ENCODE results near the gene NR3C2. TPM values are rescaled to one million over a fixed set of nuclear protein-coding genes. Genes with fewer than 3 reads are reported as not detected.

NR3C2 gene
- total RNA-seq, 1 donor from 2014 or later = 0.79 TPM

DNA sequence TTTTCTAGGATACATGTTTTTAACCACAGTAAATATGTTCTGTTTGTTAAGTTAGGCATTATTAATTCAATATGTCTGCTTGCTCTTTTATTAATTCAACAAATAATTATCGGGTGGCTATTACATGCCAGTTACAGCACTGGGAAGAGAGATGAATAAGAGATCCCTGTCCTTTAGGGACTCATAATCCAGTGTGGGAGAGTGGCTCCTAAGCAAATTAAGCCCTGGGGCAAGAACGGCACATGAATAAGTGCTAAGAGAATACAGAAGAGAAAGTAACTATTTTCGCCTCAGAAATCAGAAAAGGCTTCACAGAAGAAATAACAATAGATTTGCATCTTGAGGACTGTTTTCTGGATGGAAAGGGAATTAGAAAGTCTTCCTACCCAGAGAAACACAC lies 236.7 kb downstream of the NR3C2 start:
- FAIRE-seq (no peak), DNase-seq (ENCODE audit: low read depth) (no peak)
- TF ChIP-seq, protein P1, sequence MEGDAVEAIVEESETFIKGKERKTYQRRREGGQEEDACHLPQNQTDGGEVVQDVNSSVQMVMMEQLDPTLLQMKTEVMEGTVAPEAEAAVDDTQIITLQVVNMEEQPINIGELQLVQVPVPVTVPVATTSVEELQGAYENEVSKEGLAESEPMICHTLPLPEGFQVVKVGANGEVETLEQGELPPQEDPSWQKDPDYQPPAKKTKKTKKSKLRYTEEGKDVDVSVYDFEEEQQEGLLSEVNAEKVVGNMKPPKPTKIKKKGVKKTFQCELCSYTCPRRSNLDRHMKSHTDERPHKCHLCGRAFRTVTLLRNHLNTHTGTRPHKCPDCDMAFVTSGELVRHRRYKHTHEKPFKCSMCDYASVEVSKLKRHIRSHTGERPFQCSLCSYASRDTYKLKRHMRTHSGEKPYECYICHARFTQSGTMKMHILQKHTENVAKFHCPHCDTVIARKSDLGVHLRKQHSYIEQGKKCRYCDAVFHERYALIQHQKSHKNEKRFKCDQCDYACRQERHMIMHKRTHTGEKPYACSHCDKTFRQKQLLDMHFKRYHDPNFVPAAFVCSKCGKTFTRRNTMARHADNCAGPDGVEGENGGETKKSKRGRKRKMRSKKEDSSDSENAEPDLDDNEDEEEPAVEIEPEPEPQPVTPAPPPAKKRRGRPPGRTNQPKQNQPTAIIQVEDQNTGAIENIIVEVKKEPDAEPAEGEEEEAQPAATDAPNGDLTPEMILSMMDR (IDR thresholded peaks at IDR 0.05; ENCODE audit: insufficient read depth, low read length, severe bottlenecking) = no peak
- H3K4me3 ChIP-seq (ENCODE audit: low read depth, low read length) = no peak overlapping the region
- H3K36me3 ChIP-seq (ENCODE audit: control insufficient read depth, insufficient read depth, low read length) = no peaks in the 10 kb centered on the region
- H3K27me3 ChIP-seq (ENCODE audit: control insufficient read depth, insufficient read depth, low read length) = no peaks in the 10 kb centered on the region

DNA sequence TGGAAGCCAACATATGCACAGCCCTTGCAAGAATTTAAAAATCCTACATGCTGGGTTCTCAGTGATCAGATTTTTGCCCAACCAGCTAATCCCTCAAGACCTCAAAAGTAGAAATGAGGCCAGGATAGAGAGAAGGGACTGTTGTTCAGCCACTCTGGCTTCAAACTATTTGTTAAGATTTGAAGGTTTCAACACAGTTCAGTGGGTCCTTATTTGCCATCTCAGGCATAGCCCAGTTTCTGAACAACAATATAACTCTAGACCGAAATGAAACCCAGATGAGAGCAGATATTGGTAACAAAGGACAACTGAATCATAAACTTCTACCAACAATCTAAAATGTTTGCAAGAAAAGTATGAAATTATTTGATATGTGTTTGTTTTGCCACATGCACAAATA lies 237.3 kb downstream of the NR3C2 start:
- DNase-seq (ENCODE audit: low read depth) = no peak
- TF ChIP-seq, protein P1 (IDR thresholded peaks at IDR 0.05; ENCODE audit: insufficient read depth, low read length, severe bottlenecking) = no peak
- no peak overlapping the region for H3K4me3 ChIP-seq (ENCODE audit: low read depth, low read length)

DNA sequence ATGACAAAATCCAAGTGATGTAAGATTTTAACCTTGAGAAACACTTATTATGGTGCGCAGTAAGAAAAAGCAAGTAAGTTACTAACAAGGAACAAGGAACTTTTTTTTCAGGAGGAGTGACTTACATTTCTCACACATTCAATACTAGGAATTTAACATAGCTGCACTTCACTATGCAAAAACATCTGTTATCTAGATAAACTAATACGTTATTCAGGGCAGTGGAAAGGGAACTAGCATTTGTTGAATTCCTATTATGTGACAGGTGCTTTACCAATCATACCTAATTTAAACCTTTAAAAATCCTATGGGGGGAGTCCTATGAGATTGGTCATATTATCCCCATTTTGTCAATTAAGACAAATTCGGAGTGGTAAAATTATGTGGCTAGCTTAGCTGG lies 238.0 kb downstream of the NR3C2 start:
- Histone ChIP-seq H3K4me3 (ENCODE audit: low read depth, low read length) (no peak overlapping the region), H3K27me3 (ENCODE audit: control insufficient read depth, insufficient read depth, low read length) (no peaks in the 10 kb centered on the region), H3K36me3 (ENCODE audit: control insufficient read depth, insufficient read depth, low read length) (no peaks in the 10 kb centered on the region)
- TF ChIP-seq, protein P1 (IDR thresholded peaks at IDR 0.05; ENCODE audit: insufficient read depth, low read length, severe bottlenecking) = no peak
- DNase-seq (ENCODE audit: low read depth) (no peak), FAIRE-seq (no peak)

More for the DNA sequence above, 237.3 kb downstream of the NR3C2 start:
- H3K27me3 ChIP-seq (ENCODE audit: control insufficient read depth, insufficient read depth, low read length) = no peaks in the 10 kb centered on the region
- no peak for FAIRE-seq
- H3K36me3 ChIP-seq (ENCODE audit: control insufficient read depth, insufficient read depth, low read length) = no peaks in the 10 kb centered on the region

- Histone ChIP-seq H3K36me3 (ENCODE audit: control insufficient read depth, insufficient read depth, low read length) (no peaks in the 10 kb centered on the region), H3K4me3 (ENCODE audit: low read depth, low read length) (no peak overlapping the region), H3K27me3 (ENCODE audit: control insufficient read depth, insufficient read depth, low read length) (no peaks in the 10 kb centered on the region)
- TF ChIP-seq, protein P1 (IDR thresholded peaks at IDR 0.05; ENCODE audit: insufficient read depth, low read length, severe bottlenecking) = no peak
- DNase-seq (ENCODE audit: low read depth) (no peak), FAIRE-seq (no peak)
Measured at GRCh38 chr4:148203056-148203898, 238.9 kb downstream of the NR3C2 start.

GRCh38 chr4:148200960-148201359 lies 241.3 kb downstream of the NR3C2 start:
- FAIRE-seq (no peak), DNase-seq (ENCODE audit: low read depth) (peak; percentile 15)
- TF ChIP-seq, protein P1 (IDR thresholded peaks at IDR 0.05; ENCODE audit: insufficient read depth, low read length, severe bottlenecking) = no peak
- H3K4me3 ChIP-seq (ENCODE audit: low read depth, low read length) = no peak overlapping the region
- no peaks in the 10 kb centered on the region for H3K36me3 ChIP-seq (ENCODE audit: control insufficient read depth, insufficient read depth, low read length)
- no peaks in the 10 kb centered on the region for H3K27me3 ChIP-seq (ENCODE audit: control insufficient read depth, insufficient read depth, low read length)
